Measurements from ENCODE around the gene SRSF10. TPM values are rescaled to one million over a fixed set of nuclear protein-coding genes. Genes with fewer than 3 reads are reported as not detected.

Gene SRSF10
- polyA plus RNA-seq, 3 donors = 66.6 to 76.2 (median 75.6) TPM

DNA sequence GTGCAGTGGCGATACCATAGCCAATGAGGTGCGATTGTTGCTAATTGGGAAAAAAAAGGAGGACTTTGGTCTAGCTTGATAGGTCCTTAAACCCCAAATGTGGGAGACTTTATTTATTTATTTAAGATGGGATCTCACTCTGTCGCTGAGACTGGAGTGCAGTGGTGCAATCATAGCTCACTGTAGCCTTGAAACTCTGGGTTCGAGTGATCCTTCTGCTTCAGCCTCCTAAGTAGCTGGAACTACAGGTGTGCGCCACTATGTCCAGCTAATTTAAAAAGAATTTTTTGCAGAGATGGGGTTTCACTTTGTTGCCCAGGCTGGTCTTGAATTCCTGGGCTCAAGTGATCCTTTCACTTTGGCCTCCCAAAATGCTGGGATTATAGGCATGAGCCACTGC, 24.0 kb upstream of the SRSF10 start:
- peaks cover 0 to 5% (median 0%) of the 10 kb centered on the region in 7 donors for H3K9me3 Mint-ChIP-seq
- H3K4me3 Mint-ChIP-seq = no peak overlapping the region
- intact Hi-C loops (cut with micrococcal nuclease) = no loop called here
- DNase-seq = no peak
- no peak overlapping the region for H3K27ac ChIP-seq (ENCODE audit: low read depth in 1 of 2, low read length in 2 of 2)
- WGBS (ENCODE audit: insufficient coverage) = 94% methylated on average over 5 of the region's 5 CpGs
- no peaks in the 10 kb centered on the region for H3K4me1 Mint-ChIP-seq
- H3K9me3 ChIP-seq (replicated peaks in 1 of 2; ENCODE audit: control insufficient read depth in 1 of 2, insufficient read depth in 1 of 2, low read length in 2 of 2) = no peaks in the 10 kb centered on the region
- no peaks in the 10 kb centered on the region for H3K36me3 ChIP-seq (replicated peaks in 1 of 2; ENCODE audit: control insufficient read depth in 1 of 2, insufficient read depth in 2 of 2, low read length in 2 of 2)
- no peak overlapping the region for H3K9ac ChIP-seq (ENCODE audit: insufficient read depth, low read length, poor library complexity, severe bottlenecking)
- no peaks in the 10 kb centered on the region for H3K36me3 Mint-ChIP-seq
- no peak overlapping the region for H3K4me3 ChIP-seq (replicated peaks in 1 of 3; ENCODE audit: low read depth in 2 of 3, low read length in 3 of 3)
- no peak overlapping the region for H3K4me2 ChIP-seq (replicated peaks; ENCODE audit: extremely low read depth, low read length, poor library complexity, severe bottlenecking)
- no peaks in the 10 kb centered on the region for H3K27me3 ChIP-seq (ENCODE audit: control insufficient read depth in 2 of 2, insufficient read depth in 2 of 2, low read length in 2 of 2)
- H2AFZ ChIP-seq (ENCODE audit: insufficient read depth, low read depth, low read length, poor library complexity, severe bottlenecking) = no peak overlapping the region
- no peak overlapping the region for H3K27ac Mint-ChIP-seq
- H3K4me1 ChIP-seq (ENCODE audit: control insufficient read depth in 1 of 2, insufficient read depth in 2 of 2, low read length in 2 of 2) = no peaks in the 10 kb centered on the region
- TF ChIP-seq, protein P1, sequence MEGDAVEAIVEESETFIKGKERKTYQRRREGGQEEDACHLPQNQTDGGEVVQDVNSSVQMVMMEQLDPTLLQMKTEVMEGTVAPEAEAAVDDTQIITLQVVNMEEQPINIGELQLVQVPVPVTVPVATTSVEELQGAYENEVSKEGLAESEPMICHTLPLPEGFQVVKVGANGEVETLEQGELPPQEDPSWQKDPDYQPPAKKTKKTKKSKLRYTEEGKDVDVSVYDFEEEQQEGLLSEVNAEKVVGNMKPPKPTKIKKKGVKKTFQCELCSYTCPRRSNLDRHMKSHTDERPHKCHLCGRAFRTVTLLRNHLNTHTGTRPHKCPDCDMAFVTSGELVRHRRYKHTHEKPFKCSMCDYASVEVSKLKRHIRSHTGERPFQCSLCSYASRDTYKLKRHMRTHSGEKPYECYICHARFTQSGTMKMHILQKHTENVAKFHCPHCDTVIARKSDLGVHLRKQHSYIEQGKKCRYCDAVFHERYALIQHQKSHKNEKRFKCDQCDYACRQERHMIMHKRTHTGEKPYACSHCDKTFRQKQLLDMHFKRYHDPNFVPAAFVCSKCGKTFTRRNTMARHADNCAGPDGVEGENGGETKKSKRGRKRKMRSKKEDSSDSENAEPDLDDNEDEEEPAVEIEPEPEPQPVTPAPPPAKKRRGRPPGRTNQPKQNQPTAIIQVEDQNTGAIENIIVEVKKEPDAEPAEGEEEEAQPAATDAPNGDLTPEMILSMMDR (IDR thresholded peaks at IDR 0.05) = no peak
- no peaks in the 10 kb centered on the region for H3K79me2 ChIP-seq (ENCODE audit: insufficient read depth, low read length)
- no peaks in the 10 kb centered on the region for H4K20me1 ChIP-seq (ENCODE audit: insufficient read depth, low read length)
- peaks cover 3 to 18% (median 5%) of the 10 kb centered on the region in 3 donors for H3K27me3 Mint-ChIP-seq (ENCODE audit: low read depth in 3 of 3)

DNA sequence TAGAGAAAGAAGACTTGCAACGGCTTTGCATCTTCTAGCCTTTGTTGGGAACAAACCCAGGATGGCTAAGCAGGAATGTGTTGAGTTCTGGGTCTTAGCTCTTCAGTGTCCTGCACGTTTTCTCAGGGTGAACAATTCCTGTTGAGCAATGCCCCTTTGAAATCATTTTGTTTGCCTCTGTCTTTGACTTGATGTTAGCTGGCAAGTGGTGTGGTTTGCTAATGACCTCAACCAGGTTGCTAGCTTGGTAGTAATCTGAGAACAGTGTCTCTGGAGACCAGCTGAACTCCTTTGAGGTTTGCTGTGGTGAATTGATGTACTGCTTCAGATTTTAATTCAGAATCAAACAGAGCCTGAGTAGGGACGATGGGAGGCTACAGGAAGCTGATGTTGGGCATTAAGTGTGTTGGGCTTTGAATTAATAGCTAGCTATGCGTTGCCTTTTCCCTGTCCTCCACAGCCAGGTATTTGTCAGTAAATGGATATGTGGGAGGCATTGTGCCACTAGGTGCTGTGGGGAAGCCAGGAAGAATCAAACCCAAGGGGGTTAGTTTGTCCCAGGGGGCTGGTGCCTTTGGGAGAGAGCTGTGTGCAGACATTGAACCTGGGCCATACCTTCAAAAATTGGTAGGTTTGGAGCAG, 23.3 kb upstream of the SRSF10 start:
- H3K27ac ChIP-seq (ENCODE audit: low read depth in 1 of 2, low read length in 2 of 2) = no peak overlapping the region
- no peaks in the 10 kb centered on the region for H3K4me1 ChIP-seq (ENCODE audit: control insufficient read depth in 1 of 2, insufficient read depth in 2 of 2, low read length in 2 of 2)
- TF ChIP-seq, protein P1 (IDR thresholded peaks at IDR 0.05) = no peak
- H3K9ac ChIP-seq (ENCODE audit: insufficient read depth, low read length, poor library complexity, severe bottlenecking) = no peak overlapping the region
- 63% methylated on average over 3 of the region's 4 CpGs for WGBS (ENCODE audit: insufficient coverage)
- H2AFZ ChIP-seq (ENCODE audit: insufficient read depth, low read depth, low read length, poor library complexity, severe bottlenecking) = no peak overlapping the region
- no peak overlapping the region for H3K4me2 ChIP-seq (replicated peaks; ENCODE audit: extremely low read depth, low read length, poor library complexity, severe bottlenecking)
- Mint-ChIP-seq H3K36me3 (no peaks in the 10 kb centered on the region), H3K4me1 (no peaks in the 10 kb centered on the region), H3K9me3 (peaks cover 0 to 5% (median 0%) of the 10 kb centered on the region in 7 donors), H3K4me3 (no peak overlapping the region), H3K27ac (no peak overlapping the region), H3K27me3 (ENCODE audit: low read depth in 3 of 3) (peaks cover 3 to 17% (median 7%) of the 10 kb centered on the region in 3 donors)
- no peaks in the 10 kb centered on the region for H3K27me3 ChIP-seq (ENCODE audit: control insufficient read depth in 2 of 2, insufficient read depth in 2 of 2, low read length in 2 of 2)
- no peak overlapping the region for H3K4me3 ChIP-seq (replicated peaks in 1 of 3; ENCODE audit: low read depth in 2 of 3, low read length in 3 of 3)
- H3K79me2 ChIP-seq (ENCODE audit: insufficient read depth, low read length) = no peaks in the 10 kb centered on the region
- H3K9me3 ChIP-seq (replicated peaks in 1 of 2; ENCODE audit: control insufficient read depth in 1 of 2, insufficient read depth in 1 of 2, low read length in 2 of 2) = no peaks in the 10 kb centered on the region
- no peaks in the 10 kb centered on the region for H4K20me1 ChIP-seq (ENCODE audit: insufficient read depth, low read length)
- intact Hi-C loops (cut with micrococcal nuclease) = no loop called here
- DNase-seq = no peak
- no peaks in the 10 kb centered on the region for H3K36me3 ChIP-seq (replicated peaks in 1 of 2; ENCODE audit: control insufficient read depth in 1 of 2, insufficient read depth in 2 of 2, low read length in 2 of 2)
